ENCODE measurements around the gene DAB1. TPM values are rescaled to one million over a fixed set of nuclear protein-coding genes. Genes with fewer than 3 reads are reported as not detected.

Gene DAB1
- total RNA-seq, 1 experiment from 2014 or later = not detected

- 0 out of 2 replicates have a peak, but pooled peaks cover 3% of the 10 kb centered on the region for H3K27me3 ChIP-seq (ENCODE audit: insufficient read depth, low read length)
- DNase-seq (ENCODE audit: low read depth, low spot score) = no peak
- H2AFZ ChIP-seq (ENCODE audit: low read depth, low read length, poor library complexity, severe bottlenecking) = no peak overlapping the region
- no peak overlapping the region for H3K27ac ChIP-seq (ENCODE audit: low read depth, low read length)
- no peak overlapping the region for H3K9ac ChIP-seq (ENCODE audit: low read length)
- H3K36me3 ChIP-seq (ENCODE audit: control insufficient read depth in 1 of 2, insufficient read depth in 2 of 2, low read length in 2 of 2) = no peaks in the 10 kb centered on the region
- no peaks in the 10 kb centered on the region for H3K79me2 ChIP-seq (ENCODE audit: insufficient read depth, low read length)
- no peak overlapping the region for H3K4me3 ChIP-seq (replicated peaks in 1 of 2; ENCODE audit: low read depth in 1 of 2, low read length in 2 of 2)
- ATAC-seq = no peak
- no peaks in the 10 kb centered on the region for H4K20me1 ChIP-seq (ENCODE audit: insufficient read depth)
- BruUV-seq (replicated peaks) = no TSS peak
- ChIA-PET POLR2A (no interaction called here), CTCF (no interaction called here), RAD21 (ENCODE audit: low non-redundant PET in 1 of 2, low total read pairs in 2 of 2, uncharacterized antibody in 2 of 2, unreplicated experiment in 2 of 2) (no interaction called here)
- intact Hi-C loops (cut with micrococcal nuclease) = loop anchor here (5.0 kb wide), 1 partner anchor 277 kb away; no protein-coding TSS in a partner anchor
- H3K4me2 ChIP-seq (ENCODE audit: low read length) = no peak overlapping the region
- H3K4me1 ChIP-seq (ENCODE audit: control insufficient read depth in 1 of 2, insufficient read depth in 2 of 2, low read length in 2 of 2) = no peaks in the 10 kb centered on the region
- H3K9me2 ChIP-seq (ENCODE audit: insufficient read depth) = no peaks in the 10 kb centered on the region
- no peak for TF ChIP-seq EGR1 (IDR thresholded peaks at IDR 0.05; ENCODE audit: low read depth)
- no peak for TF ChIP-seq ZFX (IDR thresholded peaks at IDR 0.05)
- TF ChIP-seq ELF1 (IDR thresholded peaks at IDR 0.05; ENCODE audit: borderline replicate concordance, low read depth) = no peak
- no peak for TF ChIP-seq YY1 (IDR thresholded peaks at IDR 0.05; ENCODE audit: extremely low read depth, insufficient replicate concordance, low read depth, low read length)
- no peak for TF ChIP-seq MAX (IDR thresholded peaks at IDR 0.05)
- no peak for TF ChIP-seq REST (IDR thresholded peaks at IDR 0.05; ENCODE audit: low read depth)
- no peak for TF ChIP-seq ZBTB33 (IDR thresholded peaks at IDR 0.05; ENCODE audit: extremely low read depth, insufficient replicate concordance, low read length)
- TF ChIP-seq POLR2A (IDR thresholded peaks at IDR 0.05; ENCODE audit: borderline replicate concordance, extremely low read depth, insufficient read depth, insufficient read length) = no peak
- TF ChIP-seq SIN3A (IDR thresholded peaks at IDR 0.05; ENCODE audit: low read depth) = no peak
- no peak for TF ChIP-seq EZH2phosphoT487 (IDR thresholded peaks at IDR 0.05; ENCODE audit: borderline replicate concordance)
- no peak for TF ChIP-seq JUND (IDR thresholded peaks at IDR 0.05)
- TF ChIP-seq FOSL1 (IDR thresholded peaks at IDR 0.05; ENCODE audit: low read depth) = no peak
- no peak for TF ChIP-seq CBX3 (IDR thresholded peaks at IDR 0.05; ENCODE audit: low read depth)
- TF ChIP-seq EZH2 (IDR thresholded peaks at IDR 0.05) = no peak
- no peak for TF ChIP-seq POLR2AphosphoS5 (IDR thresholded peaks at IDR 0.05; ENCODE audit: low read depth, low read length)
- no peak for TF ChIP-seq TCF7L2 (IDR thresholded peaks at IDR 0.05; ENCODE audit: borderline replicate concordance, extremely low read depth, insufficient read depth, insufficient read length)
- no peak for TF ChIP-seq ATF3 (IDR thresholded peaks at IDR 0.05)
- no peak for TF ChIP-seq CEBPB (IDR thresholded peaks at IDR 0.05; ENCODE audit: low read depth)
- no peak for TF ChIP-seq CTCF (IDR thresholded peaks at IDR 0.05 in 2 of 3, conservative IDR thresholded peaks at IDR 0.05 in 1 of 3; ENCODE audit: borderline replicate concordance in 1 of 3, insufficient read depth in 1 of 3, low read depth in 2 of 3, low read length in 2 of 3)
- no peaks in the 10 kb centered on the region for H3K9me3 ChIP-seq (ENCODE audit: control insufficient read depth in 1 of 2, insufficient read depth in 1 of 2, low read depth in 1 of 2, low read length in 2 of 2)
These were observed 134.1 kb downstream of the DAB1 start for GRCh38 chr1:57289781-57290180.

Data from HCT116 (cell line).